GM06990 (cell line): ENCODE data around the gene RPTOR.

Source experiments
- DNase-seq: peaks from one replicate; pipeline ENCODE4 v3.0.0-alpha.2; 2011; ENCODE audit not compliant: insufficient read length; ENCODE audit errors: extremely low read depth
- H3K27me3 ChIP-seq: replicated peaks from 2 replicates; pipeline ENCODE4 v1.6.0; 2011; ENCODE audit warnings: low read length; ENCODE audit not compliant: control insufficient read depth, insufficient read depth
- H3K36me3 ChIP-seq: 2 replicates; pipeline ENCODE4 v1.5.1; 2011; ENCODE audit warnings: low read length; ENCODE audit not compliant: control insufficient read depth, insufficient read depth
- H3K4me3 ChIP-seq: replicated peaks from 2 replicates; pipeline ENCODE4 v1.5.1; 2011; ENCODE audit warnings: low read depth, mild to moderate bottlenecking, control low read depth, low read length
- CTCF ChIP-seq: IDR thresholded peaks from 2 replicates; pipeline ENCODE4 v1.5.1; 2011; ENCODE audit warnings: low read length, control low read depth, mild to moderate bottlenecking, inconsistent platforms; ENCODE audit not compliant: insufficient read depth, poor library complexity, severe bottlenecking

The RPTOR gene

GRCh38 chr17:80921741-80922579 is 377.3 kb downstream of the RPTOR start:
- no peaks in the 10 kb centered on the region for H3K27me3 ChIP-seq
- peaks cover 17% of the 10 kb centered on the region for H3K36me3 ChIP-seq
- DNase-seq = no peak
- no peak overlapping the region for H3K4me3 ChIP-seq
- TF ChIP-seq CTCF = no peak

- no peak for TF ChIP-seq CTCF
- peaks cover 19% of the 10 kb centered on the region for H3K36me3 ChIP-seq
- DNase-seq = no peak
- no peaks in the 10 kb centered on the region for H3K27me3 ChIP-seq
- H3K4me3 ChIP-seq = no peak overlapping the region
Measured at GRCh38 chr17:80922580-80923160, 378.0 kb downstream of the RPTOR start.

DNA sequence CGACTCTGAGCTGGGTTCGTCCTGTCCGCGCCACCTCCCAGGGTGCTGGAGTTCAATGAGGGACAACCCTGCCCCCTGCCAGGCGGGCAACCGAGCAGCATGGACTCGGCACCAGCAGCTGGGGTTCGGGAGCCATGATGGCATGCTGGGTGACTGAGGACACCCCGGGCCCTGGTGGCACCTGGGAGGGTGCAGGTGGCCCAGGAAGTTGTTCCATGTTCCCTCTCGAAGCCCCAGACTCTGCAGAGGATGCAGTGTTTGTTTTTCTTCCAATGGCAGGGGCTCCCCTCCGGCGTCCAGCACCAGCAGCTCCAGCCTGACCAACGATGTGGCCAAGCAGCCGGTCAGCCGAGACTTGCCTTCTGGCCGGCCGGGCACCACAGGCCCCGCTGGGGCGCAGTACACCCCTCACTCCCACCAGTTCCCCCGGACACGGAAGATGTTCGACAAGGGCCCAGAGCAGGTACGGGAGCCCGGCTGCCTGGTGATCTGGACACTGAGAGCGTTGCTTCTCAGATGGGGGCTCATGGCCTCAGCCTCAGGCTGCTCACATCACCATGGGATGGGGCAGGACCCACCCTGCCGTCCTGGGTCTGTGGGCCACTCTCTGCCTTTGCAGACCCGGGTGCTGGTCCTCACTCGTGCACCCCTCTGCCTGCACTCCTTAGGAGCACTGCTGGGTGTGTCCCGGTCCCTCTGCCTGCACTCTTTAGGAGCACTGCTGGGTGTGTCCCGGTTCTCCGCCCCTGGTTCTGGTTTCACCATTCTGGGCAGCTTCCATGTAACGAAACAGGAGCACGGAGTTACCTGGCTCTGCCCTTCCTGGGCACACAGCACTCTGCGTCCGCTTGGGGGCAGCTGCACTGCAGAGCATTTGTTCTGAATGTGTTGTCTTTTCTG is 378.8 kb downstream of the RPTOR start:
- DNase-seq = no peak
- Histone ChIP-seq H3K36me3 (peaks cover 17% of the 10 kb centered on the region), H3K4me3 (no peak overlapping the region), H3K27me3 (no peaks in the 10 kb centered on the region)
- TF ChIP-seq CTCF = no peak

GRCh38 chr17:80924111-80924806 is 379.6 kb downstream of the RPTOR start:
- no peak for DNase-seq
- Histone ChIP-seq H3K4me3 (no peak overlapping the region), H3K27me3 (no peaks in the 10 kb centered on the region), H3K36me3 (peaks cover 17% of the 10 kb centered on the region)
- TF ChIP-seq CTCF = no peak

DNA sequence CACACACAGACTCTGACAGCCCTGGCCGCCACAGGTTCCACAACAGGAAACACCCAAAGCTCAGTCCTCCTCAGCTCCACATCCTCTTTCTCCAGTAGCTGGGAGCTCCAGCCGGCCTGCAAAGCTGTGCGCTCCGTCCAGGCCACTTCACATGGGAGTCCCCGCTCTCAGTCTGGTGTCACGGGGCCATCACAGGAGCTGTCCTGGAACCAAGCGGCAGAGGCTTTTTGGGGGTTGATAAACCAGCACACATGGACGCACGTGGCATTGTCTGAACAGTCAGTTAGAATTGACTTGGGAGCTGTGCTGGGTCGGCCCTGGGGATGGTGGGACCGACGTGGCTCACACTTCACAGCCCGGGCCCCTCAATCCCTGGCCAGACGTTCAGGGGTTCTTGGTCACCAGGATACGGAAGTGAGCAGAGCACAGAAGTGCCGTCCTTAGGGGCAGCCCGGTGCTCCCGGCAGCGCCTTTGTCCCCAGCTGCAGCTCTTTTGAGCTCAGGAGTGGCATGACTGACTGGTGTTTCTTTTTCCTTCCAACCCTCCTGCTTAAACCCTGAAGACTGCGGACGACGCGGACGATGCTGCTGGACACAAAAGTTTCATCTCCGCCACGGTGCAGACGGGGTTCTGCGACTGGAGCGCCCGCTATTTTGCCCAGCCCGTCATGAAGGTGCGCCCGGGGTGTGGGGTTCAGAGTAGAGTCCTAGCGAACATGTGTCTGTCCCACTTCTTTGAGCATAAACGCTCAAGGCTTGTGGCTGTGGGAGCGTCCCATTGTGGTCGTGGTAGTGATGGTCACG is 380.4 kb downstream of the RPTOR start:
- H3K27me3 ChIP-seq = no peaks in the 10 kb centered on the region
- TF ChIP-seq CTCF = no peak
- DNase-seq = no peak
- no peak overlapping the region for H3K4me3 ChIP-seq
- H3K36me3 ChIP-seq = peaks cover 16% of the 10 kb centered on the region
